ENCODE measurements around the gene GLDN.

The GLDN gene

GRCh38 chr15:51448622-51449399 is 107.4 kb downstream of the GLDN start:
- H3K4me1 Mint-ChIP-seq (ENCODE audit: low read depth): no peaks in the 10 kb centered on the region
- peaks cover 19% of the 10 kb centered on the region for H3K36me3 Mint-ChIP-seq (ENCODE audit: low read depth)
- no peak overlapping the region for H3K27ac Mint-ChIP-seq
- H3K4me3 Mint-ChIP-seq: no peak overlapping the region
- H3K27me3 Mint-ChIP-seq: no peaks in the 10 kb centered on the region
- H3K9me3 Mint-ChIP-seq: no peaks in the 10 kb centered on the region

- Mint-ChIP-seq H3K4me3 (no peak overlapping the region), H3K4me1 (ENCODE audit: low read depth) (no peaks in the 10 kb centered on the region), H3K9me3 (no peaks in the 10 kb centered on the region), H3K27me3 (no peaks in the 10 kb centered on the region), H3K27ac (no peak overlapping the region), H3K36me3 (ENCODE audit: low read depth) (peaks cover 19% of the 10 kb centered on the region)
These were observed 108.5 kb downstream of the GLDN start for GRCh38 chr15:51450001-51450400.

Measured in stimulated activated naive CD8-positive, alpha-beta T cell treated with anti-CD3 and anti-CD28 coated beads, Interleukin-15, Interleukin-2, amounts not matched to agents 100 ng/mL and 50 ng/mL, for 24 hours (primary cell).